GM04503 (cell line): Measurements from ENCODE around the gene CSPG5.

Experiments used
- DNase-seq: peaks from one replicate; pipeline ENCODE4 v3.0.0-alpha.2; 2012; ENCODE audit warnings: low read depth

CSPG5 gene

DNA sequence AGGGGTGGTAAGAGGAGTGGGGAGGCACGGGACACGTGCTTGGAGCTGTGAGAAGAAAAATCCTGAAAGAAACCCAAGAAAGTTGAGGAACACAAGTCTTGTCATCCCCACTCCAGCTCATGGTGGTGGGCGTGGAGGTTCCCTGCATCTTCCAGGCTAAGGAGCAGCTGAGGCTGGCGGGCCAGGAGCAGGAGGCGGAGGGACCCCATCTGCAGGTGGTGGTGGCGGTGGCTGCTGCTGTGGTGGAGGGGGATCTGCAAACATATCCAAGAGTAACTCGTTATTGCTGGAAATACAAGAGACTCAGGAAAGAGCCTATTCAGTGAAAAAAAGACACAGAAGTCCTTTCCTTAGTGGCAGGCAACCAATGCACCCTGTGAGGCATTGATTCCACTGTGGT lies 9.4 kb upstream of the CSPG5 start:
- no peak for DNase-seq

DNA sequence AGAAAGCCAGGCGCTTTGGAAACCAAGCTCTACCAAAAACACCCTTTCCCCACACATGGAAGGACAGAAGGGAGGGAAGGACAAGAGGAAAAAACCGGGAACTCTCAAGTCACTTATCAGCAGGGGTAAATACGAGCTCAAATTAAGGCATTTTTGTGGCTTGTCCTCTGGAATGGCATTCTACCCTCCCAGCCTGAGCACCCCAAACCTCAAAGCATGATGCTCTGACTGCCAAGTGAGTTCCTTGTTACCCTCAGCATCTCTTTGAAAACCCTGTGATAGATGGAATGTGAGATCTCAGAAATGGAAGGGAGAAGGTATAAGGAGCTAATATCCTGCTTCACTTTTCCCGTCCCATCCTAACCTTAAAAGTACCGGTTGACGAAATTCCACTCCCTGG lies 8.1 kb upstream of the CSPG5 start:
- DNase-seq: no peak

DNA sequence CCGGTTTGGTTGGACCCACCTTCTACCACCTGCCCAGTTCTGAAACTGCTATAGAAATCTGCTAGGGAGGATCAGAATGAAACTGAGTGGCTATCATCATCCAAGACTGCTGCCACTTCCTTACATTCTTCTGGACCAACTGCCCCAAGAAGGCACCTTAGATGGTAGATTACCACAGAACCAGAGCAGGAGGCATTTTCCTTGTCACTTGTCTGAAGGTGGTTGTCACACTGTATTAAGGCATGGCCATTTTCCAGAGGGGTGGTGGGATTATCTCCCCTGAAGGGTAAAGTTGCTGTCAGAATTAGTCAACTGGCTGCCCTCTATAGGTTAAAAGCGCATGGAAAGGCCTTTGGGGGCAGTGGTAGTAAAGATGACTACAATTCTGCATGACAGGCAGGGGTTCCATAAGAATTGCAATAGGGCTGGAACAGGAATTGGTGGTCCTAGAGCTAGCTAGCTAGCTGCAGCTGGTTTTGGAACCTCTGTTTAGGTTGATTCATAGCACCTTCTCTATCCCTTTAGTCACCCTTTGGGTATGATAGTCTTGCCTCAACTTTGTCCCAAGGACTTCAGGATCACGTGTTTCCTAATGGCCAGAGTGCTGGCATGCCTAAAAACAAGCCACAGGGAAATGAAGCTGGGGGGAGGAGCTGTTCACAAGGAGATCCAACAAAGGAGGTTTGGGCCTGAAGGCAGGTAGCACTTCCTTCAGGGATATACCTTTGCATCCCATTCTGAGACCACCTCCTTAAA lies 4.8 kb upstream of the CSPG5 start:
- no peak for DNase-seq

DNA sequence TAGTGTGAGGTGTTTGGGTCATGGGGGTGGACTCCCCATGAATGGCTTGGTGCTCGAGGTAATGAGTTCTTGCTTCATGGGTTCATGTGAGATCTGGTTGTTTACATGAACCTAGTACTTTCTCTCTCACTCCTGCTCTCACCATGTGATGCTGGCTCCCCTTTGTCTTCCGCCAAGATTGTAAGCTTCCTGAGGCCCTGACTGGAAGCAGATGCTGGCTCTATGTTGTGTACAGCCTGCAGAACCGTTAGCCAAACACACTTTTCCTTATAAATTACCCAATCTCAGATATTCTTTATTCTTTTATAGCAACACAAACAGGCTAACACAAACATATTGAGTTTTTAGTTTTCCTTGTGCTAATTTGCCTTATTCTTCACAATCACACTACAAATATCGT lies 3.2 kb upstream of the CSPG5 start:
- no peak for DNase-seq

DNA sequence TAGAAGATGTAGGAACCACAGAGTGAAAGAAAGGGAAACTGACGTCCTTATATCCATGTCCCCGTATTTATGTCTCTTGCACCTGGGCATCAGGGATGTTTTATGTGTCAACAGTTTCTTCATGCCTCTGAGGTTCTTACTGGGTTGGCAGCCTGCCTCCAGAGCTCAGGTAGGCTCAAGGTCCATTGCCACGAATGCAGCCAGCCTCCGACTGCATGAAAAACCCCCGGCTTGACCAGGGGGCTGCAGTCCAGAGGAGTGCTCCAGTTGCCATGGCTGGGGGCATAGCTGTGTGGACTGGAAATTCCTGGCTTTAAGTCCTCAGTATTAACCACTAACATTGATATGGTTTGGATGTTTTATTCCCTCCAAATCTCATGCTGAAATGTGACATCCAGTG lies 2.8 kb upstream of the CSPG5 start:
- no peak for DNase-seq

DNA sequence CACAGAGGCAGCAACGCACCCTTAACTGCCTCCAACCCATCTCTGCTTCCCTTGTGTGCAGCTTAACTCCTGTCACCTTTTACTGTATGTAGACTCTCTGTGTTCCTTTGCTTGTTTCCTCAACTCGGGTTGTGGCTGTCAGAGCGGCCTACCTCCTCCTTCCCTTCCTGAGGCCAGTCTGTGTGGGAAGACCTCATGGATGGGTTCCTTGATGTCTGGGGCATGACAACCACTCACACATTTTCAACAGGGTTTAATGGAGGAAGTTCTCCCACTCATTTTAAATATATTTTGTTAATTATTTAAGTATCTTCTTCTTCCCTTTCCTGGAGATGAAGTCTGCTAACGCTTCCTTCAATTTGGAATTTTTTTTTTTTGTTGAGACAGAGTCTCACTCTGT lies 1.8 kb upstream of the CSPG5 start:
- no peak for DNase-seq

DNA sequence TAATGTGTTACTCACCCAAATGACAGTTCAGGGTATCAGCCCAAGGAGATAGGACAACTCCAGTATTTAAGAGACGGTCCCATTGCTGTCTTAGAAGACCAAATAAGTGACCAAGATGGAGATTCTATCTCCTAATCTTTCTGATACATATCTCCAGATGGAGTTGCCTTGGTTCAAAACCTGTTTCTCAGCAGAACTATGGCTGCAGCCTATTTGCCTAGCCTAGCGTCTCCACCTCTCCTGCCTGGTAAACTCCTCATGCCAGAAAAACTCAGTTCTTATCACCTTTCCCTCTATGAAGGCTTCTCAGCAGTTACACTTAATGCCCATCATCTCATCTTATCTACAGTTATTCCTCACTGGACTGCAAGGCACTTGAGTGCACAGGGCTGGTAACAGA lies 1.2 kb upstream of the CSPG5 start:
- DNase-seq: no peak

DNA sequence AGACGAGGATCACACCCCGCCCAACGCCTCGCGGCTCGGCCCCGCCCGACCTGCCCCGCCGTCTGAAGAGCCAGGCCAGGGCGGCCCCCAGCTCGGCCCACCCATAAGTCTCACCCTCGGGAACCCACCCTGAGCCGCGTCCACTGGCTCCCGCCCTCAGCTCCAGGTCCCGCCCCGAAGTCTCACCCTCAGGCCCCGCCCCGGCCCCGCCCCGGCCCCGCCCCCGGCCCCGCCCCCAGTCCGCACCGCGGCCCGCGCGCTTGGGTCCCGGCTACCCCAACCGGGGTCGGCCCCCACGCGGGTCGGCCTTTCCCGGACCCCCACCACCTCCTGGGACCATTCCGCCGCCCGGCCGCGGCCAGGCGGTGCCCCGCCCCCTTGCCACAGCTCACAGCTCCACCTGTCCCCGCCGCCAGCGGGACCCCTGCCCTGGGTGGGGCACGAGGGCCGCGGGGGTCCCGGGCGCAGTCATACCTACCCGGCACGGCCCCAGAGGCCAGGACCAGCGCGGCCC lies 489 bp downstream of the CSPG5 start:
- no peak for DNase-seq

DNA sequence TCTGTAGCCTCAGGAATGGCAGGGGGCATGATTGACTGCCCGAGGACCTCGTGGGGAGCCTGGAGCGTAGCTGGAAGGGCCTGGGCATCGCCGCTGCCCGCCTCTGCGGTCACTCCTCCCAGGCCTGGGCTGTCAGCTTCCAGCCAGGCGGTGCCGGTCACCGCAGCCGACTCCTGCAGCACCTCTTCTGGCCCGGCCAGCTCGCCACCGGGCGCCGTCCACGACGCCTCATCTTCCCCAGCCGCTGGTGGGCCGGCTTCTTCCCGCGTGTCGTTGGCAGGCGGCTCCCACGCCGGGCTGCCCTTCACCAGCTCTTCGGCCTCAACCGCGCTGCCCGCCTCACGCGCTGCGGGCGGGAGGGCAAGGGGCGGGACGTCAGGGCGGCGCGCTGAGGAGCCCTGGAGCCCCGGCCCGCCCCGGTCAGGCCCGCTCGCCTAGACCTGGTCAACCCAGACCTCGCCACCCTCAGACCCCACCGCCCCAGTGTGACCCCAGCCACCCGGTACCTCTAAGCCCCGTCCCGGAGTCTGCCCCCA lies 1.0 kb downstream of the CSPG5 start:
- no peak for DNase-seq

DNA sequence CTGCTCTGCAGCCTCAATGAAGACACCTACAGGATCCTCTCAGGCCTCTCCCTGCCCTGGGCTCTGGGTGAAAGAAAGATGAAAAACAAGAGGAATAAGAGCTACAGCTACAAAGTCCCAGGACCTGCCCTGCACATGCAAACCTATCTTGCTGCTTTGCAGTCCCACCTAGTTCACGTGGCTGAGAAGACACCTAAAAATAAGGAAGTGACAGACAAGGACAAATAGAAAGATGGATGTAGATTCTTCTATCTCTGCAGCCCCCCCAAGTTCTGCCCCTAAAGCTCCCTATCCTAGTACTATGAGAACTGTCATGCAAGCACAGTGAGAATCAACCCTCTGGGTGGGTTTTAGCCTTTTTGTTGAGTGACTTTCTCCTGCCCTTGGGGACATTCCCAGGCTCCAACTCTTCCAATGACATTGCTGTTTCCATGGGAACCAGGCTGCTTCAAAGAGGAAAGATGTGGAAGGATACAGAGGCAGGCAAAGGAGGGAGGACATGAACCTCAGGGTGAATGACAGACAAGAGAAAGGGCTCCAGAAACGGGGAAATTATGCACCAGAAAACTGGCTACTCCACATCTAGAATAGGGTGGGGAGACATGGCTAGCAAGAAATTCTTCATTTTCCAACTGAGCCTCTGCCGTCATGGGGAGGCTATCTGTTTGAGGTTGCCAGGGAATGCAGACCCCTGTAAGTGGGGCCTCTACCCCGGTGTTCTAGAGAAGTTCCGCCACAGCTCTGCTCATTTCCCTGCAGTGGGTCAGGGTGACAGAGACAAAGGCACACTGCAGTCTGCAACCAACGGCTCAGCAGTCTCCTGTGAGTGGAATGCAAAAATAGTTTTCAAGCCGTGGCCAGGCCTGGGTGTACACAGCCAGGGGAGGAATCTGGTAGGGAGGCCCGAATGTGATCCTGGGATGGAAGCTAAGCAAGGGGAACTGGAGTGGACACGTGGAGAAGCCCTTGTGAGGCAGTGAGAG lies 5.2 kb downstream of the CSPG5 start:
- DNase-seq: no peak

DNA sequence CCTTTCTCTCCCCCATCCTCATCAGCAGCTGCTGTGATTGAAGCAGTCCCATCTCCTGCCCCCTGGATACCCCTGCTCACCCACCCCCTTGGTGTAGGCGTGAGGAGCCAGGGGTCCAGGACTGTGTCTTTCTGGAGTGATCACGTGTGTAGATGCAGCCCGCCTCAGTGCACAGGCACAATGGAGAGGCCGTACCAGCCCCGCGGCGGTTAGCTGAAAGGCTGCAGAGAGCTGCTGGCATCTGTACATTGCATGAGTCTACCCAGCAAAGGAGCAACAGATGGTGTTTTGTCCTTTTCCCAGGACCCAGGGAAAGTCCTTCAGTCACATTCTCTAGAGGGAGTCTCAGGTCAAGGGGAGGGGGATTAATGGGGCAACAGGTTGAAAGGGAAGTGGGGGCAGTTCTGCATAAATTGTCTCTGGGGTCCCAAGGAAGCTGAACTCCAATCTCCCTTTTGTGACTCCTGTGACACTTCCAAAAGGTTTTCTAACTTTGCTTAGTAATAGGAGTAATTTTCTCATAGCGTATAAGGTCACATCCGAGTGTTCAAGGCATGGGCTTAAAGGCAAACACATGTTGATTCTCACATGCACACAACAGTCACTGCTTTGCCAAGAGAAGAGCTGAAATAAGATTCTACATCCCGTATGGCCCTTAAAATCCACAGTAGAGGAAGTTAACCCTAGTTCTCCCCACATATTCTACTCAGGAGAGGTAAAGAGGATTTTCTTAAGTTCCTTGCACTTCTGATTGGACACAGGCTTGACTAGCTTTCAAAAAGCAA lies 7.1 kb downstream of the CSPG5 start:
- DNase-seq: no peak

DNA sequence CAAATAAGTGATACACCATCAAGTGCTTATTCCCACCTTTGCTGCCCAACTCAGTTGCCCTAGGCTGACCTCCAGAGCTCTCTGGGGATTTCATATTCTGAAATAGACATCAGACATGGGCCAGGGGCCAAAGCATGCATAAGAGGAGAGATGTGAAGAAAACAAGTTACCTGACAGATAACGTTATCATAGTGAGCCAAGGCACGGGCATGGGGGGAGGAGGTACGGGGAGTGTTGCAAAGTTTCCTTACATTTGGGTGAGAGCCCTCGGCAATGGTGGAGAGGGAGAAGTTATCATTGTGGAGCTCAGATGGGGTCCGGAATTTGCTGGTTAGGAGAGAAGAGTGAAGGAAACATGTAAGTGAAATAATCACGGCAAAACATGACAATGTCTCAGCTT lies 9.8 kb downstream of the CSPG5 start:
- DNase-seq: no peak

DNA sequence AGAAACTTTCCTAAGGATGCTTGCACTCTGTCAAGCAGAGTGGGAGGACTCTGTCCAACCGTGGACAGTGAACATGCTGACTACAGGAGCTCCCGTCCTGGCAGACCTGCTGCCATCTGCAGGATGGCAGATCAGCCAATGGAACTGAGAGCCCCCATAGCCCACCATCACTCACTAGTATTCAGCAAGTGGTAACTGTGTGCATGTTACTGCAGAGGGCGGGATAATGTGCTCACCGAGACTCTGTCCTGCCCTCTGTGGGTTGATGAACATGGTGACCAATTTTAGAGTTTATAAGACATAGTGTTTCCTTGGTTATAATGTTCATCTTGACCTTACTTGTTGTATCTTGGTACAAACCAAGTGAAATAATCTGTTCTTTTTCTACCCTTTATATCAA lies 11.5 kb downstream of the CSPG5 start:
- no peak for DNase-seq

DNA sequence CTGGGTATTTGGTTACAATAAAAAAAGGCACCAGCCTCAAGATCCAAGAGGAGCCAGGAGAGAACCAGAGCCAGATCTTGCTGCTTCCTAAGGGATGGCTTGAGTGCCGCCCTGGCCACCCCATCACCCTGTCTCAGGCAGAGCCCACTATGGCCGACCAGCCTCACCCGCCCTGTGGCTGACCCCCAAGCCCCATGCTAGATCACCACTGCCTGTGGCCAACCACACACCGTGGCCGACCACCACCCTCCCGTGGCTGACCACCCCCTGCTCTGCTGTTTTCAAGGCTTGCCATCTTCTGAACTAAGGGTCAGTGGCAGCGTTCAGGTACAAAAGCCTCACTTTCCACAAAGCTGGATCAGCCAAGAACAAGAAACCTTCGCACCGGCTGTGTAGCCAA lies 12.0 kb downstream of the CSPG5 start:
- DNase-seq: no peak

DNA sequence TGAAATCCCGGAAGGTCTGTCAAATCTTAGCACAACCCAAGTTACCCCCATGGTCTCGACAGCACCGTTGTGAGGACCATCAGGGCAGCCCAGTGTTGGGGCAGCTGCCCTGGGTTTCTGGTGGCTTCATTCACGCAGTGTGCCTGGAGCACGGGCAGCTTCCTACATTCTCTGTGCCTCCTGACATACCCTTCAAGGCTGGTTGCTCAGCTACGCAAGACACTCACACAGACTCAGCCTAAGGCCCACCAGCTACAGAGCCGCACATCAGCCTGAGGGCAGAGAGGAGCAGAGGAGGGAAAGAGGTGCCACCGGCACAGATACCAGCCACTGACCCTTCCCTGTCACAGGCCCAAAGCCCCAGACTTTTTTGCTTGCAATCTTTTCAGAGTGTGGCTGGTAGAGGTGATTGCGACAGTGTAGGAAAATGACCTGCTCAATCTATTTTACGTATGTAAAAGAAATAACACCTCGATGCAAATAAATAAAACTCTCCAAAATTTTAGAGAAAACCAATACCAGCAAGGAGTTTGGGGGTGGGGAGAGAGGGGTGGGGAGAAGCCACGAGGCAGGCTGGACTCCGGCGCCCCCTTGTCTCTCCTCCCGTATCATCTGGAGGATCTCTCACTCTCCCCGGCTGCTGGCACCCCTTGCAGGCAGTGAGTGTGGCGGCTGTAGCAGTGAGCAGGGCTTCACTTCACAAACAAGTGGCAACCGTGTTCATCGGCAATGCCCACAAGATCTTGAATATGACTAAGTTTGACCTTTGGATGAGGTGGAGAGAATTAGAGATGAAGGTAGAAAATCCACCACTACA lies 12.7 kb downstream of the CSPG5 start:
- no peak for DNase-seq

DNA sequence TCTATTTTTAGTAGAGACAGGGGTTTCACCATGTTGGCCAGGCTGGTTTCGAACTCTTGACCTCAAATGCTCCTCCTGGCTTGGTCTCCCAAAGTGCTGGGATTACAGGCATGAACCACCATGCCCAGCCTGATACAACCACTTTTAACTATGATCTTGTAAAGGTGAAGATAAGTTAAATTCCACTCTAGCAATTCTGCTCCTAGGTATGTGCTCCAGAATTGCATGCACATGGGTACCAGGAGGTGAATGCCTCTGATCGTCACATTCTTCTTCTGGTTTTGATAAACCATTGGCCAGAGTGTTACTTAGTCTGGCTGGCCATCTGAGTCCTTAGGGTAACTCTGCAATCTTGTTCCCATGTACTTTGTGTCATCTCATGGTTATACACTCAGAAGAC lies 22.3 kb downstream of the CSPG5 start:
- no peak for DNase-seq

DNA sequence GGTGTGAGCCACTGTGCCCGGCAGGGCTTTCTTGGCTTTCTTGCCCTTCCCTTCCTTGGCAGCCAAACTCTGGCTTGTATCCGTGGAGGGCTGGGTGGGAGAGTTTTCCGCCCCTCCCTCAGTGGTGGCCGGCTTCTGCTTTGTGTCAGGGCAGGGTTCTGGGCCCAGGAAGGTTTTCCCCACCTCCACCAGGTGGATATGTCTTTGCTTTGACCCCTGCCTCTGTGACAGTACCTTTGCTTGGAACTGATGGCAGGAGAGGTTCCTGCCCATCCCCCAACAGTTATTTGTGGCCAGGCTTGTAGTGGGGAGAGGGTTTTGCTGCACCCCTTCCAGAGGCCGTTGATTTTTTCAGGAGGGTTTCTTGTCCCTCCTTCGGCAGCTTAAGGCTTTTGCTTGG lies 24.3 kb downstream of the CSPG5 start:
- DNase-seq: no peak

DNA sequence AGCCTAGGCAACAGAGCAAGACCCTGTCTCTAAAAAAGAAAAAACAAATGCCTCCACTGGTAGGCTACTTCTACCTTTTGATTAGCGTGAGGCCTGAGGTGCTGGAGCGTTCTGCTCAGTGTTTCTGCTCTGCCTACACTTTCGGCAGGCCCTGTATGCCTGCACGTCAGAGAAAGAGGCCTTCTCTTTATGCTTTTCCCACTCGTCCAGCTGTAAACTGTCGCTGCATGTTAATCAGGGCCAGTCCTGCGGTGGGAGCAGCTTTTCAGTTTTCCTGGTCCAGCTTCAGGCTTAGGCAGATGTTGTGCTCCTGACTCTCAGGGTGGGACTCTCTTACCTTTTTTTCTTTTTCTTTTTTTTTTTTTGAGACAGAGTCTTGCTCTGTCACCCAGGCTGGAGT lies 25.3 kb downstream of the CSPG5 start:
- no peak for DNase-seq

DNA sequence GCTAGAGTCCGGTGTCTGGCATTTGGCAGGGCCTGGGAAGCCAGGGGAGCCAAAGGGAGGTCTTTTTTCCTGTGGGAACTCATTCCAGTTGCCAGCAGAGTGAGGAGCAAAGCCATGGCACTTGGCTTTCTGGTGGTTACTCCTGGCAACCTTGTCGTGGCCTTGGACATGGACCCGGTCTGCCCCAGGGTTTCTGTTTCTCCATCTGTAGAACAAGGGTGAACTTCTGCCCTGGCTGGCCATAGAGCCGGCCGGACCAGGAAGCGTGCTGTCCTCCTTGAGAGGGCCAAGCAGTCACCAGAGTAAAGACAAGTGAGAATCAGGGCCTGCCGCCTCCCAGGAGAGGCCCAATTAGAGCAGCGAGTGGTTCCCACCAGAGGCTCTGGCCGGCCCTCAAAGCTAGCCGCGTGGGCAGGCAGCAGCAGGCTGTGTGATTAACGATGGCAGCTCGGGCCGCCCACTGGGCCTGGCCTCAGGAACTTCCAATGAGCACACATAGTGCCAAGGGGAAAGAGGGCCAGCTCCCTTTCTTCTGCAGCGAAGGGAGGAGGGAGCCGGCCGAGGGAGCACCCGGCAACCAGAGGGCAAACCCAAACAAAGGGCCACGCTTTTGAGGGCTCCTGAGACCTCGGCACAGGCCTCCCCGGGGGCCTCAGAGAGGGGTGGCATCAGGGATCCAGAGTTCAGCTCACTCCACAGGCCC lies 36.0 kb downstream of the CSPG5 start:
- no peak for DNase-seq

DNA sequence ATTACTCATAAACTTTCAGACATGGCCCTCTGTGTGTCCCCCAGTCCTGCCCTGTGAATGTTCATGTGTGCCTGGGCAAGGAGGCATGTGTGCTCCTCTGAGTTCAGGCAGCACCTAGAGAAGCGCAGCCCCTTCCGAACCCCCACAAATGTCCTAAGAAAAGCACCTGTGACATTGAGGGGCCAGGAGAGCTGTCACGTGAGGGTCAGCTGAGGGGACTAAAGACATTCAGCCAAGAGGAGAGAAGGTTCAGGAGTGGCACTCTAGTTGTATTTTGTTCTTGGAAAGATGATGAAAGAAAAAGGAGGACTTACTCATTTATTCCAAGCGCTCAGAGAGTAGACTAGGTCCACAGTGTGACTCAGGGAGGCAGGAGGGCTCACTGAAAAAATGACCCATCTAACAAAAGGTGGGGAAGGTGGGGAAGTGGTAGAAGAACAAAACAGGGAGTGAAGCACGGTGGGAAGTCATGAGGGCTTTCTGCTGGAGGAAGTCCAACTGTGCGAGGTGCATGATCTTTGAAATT lies 37.0 kb downstream of the CSPG5 start:
- no peak for DNase-seq
